ENCODE data around the gene TMC7.

Gene TMC7

GRCh38 chr16:19085679-19086200, 102.0 kb downstream of the TMC7 start:
- no peak for DNase-seq
- no peaks in the 10 kb centered on the region for H3K79me2 ChIP-seq (ENCODE audit: control insufficient read depth, insufficient read depth, low read length, poor library complexity)
- H3K4me2 ChIP-seq (ENCODE audit: low read length) = no peak overlapping the region
- no peaks in the 10 kb centered on the region for H3K79me1 ChIP-seq (ENCODE audit: low read length)
- no peak overlapping the region for H3K4ac ChIP-seq (ENCODE audit: low read depth, low read length)
- H2BK12ac ChIP-seq (ENCODE audit: low read length) = no peak overlapping the region
- no CpG with 5 or more reads among the region's 8 CpGs for WGBS (ENCODE audit: extremely low coverage, insufficient coverage, insufficient read length)
- H3K27me3 ChIP-seq (ENCODE audit: insufficient read depth, low read length) = no peaks in the 10 kb centered on the region
- H3K36me3 ChIP-seq (ENCODE audit: control insufficient read depth in 1 of 2, insufficient read depth in 2 of 2, low read length in 2 of 2) = no peaks in the 10 kb centered on the region
- no peak overlapping the region for H2BK120ac ChIP-seq (ENCODE audit: insufficient read depth, low read length, poor library complexity)
- H2AFZ ChIP-seq (ENCODE audit: insufficient read depth, low read length, poor library complexity) = no peak overlapping the region
- peaks cover 0 to 2% of the 10 kb centered on the region in 2 experiments for H3K4me1 ChIP-seq (ENCODE audit: control insufficient read depth in 1 of 2, insufficient read depth in 2 of 2, low read length in 2 of 2)
- no peaks in the 10 kb centered on the region for H3K9me3 ChIP-seq (ENCODE audit: insufficient read depth, low read depth, low read length)
- H4K12ac ChIP-seq (ENCODE audit: low read depth, low read length) = no peak overlapping the region
- no peak overlapping the region for H4K8ac ChIP-seq (ENCODE audit: low read depth, low read length)
- no peak overlapping the region for H3K14ac ChIP-seq (ENCODE audit: low read length)
- H3K9ac ChIP-seq (ENCODE audit: low read length) = no peak overlapping the region
- no peak overlapping the region for H3K23ac ChIP-seq (ENCODE audit: low read length)
- no peak overlapping the region for H4K91ac ChIP-seq (ENCODE audit: low read depth, low read length)
- no peak overlapping the region for H3K18ac ChIP-seq (ENCODE audit: low read length)
- H3K4me3 ChIP-seq (ENCODE audit: low read depth, low read length) = no peak overlapping the region
- H2BK5ac ChIP-seq (ENCODE audit: low read depth, low read length, poor library complexity) = no peak overlapping the region
- H2AK5ac ChIP-seq (ENCODE audit: low read length) = no peak overlapping the region
- no peak overlapping the region for H3K27ac ChIP-seq (ENCODE audit: low read depth, low read length)

- Histone ChIP-seq H3K36me3 (ENCODE audit: control insufficient read depth in 1 of 2, insufficient read depth in 2 of 2, low read length in 2 of 2) (no peaks in the 10 kb centered on the region), H3K27me3 (ENCODE audit: insufficient read depth, low read length) (no peaks in the 10 kb centered on the region), H3K4me1 (ENCODE audit: control insufficient read depth in 1 of 2, insufficient read depth in 2 of 2, low read length in 2 of 2) (peaks cover 0 to 2% of the 10 kb centered on the region in 2 experiments), H4K12ac (ENCODE audit: low read depth, low read length) (no peak overlapping the region), H2BK120ac (ENCODE audit: insufficient read depth, low read length, poor library complexity) (no peak overlapping the region), H3K79me1 (ENCODE audit: low read length) (no peaks in the 10 kb centered on the region), H3K18ac (ENCODE audit: low read length) (no peak overlapping the region), H4K91ac (ENCODE audit: low read depth, low read length) (no peak overlapping the region), H3K27ac (ENCODE audit: low read depth, low read length) (no peak overlapping the region), H2BK12ac (ENCODE audit: low read length) (no peak overlapping the region), H2AK5ac (ENCODE audit: low read length) (no peak overlapping the region), H3K9ac (ENCODE audit: low read length) (no peak overlapping the region), H3K4me3 (ENCODE audit: low read depth, low read length) (no peak overlapping the region), H3K79me2 (ENCODE audit: control insufficient read depth, insufficient read depth, low read length, poor library complexity) (no peaks in the 10 kb centered on the region), H3K9me3 (ENCODE audit: insufficient read depth, low read depth, low read length) (no peaks in the 10 kb centered on the region), H2BK5ac (ENCODE audit: low read depth, low read length, poor library complexity) (no peak overlapping the region), H4K8ac (ENCODE audit: low read depth, low read length) (no peak overlapping the region), H3K4ac (ENCODE audit: low read depth, low read length) (no peak overlapping the region), H2AFZ (ENCODE audit: insufficient read depth, low read length, poor library complexity) (no peak overlapping the region), H3K23ac (ENCODE audit: low read length) (no peak overlapping the region), H3K4me2 (ENCODE audit: low read length) (peak overlapping the region; percentile 55), H3K14ac (ENCODE audit: low read length) (no peak overlapping the region)
- DNase-seq = peak; percentile 88 to 95
- WGBS (ENCODE audit: extremely low coverage, insufficient coverage, insufficient read length) = no CpG with 5 or more reads among the region's 52 CpGs
Measured at GRCh38 chr16:19086322-19087199, 102.8 kb downstream of the TMC7 start.

- no peak overlapping the region for H3K27ac ChIP-seq (ENCODE audit: low read depth, low read length)
- no peak overlapping the region for H2BK5ac ChIP-seq (ENCODE audit: low read depth, low read length, poor library complexity)
- no peak overlapping the region for H3K4me2 ChIP-seq (ENCODE audit: low read length)
- H4K91ac ChIP-seq (ENCODE audit: low read depth, low read length) = no peak overlapping the region
- H3K23ac ChIP-seq (ENCODE audit: low read length) = no peak overlapping the region
- H3K4ac ChIP-seq (ENCODE audit: low read depth, low read length) = no peak overlapping the region
- H2BK12ac ChIP-seq (ENCODE audit: low read length) = no peak overlapping the region
- H3K4me1 ChIP-seq (ENCODE audit: control insufficient read depth in 1 of 2, insufficient read depth in 2 of 2, low read length in 2 of 2) = peaks cover 0 to 2% of the 10 kb centered on the region in 2 experiments
- WGBS (ENCODE audit: extremely low coverage, insufficient coverage, insufficient read length) = no CpG with 5 or more reads among the region's 5 CpGs
- H3K79me1 ChIP-seq (ENCODE audit: low read length) = no peaks in the 10 kb centered on the region
- no peak for DNase-seq
- H3K9me3 ChIP-seq (ENCODE audit: insufficient read depth, low read depth, low read length) = no peaks in the 10 kb centered on the region
- H3K18ac ChIP-seq (ENCODE audit: low read length) = no peak overlapping the region
- no peak overlapping the region for H2AFZ ChIP-seq (ENCODE audit: insufficient read depth, low read length, poor library complexity)
- H3K9ac ChIP-seq (ENCODE audit: low read length) = no peak overlapping the region
- no peak overlapping the region for H4K8ac ChIP-seq (ENCODE audit: low read depth, low read length)
- no peaks in the 10 kb centered on the region for H3K36me3 ChIP-seq (ENCODE audit: control insufficient read depth in 1 of 2, insufficient read depth in 2 of 2, low read length in 2 of 2)
- no peak overlapping the region for H2BK120ac ChIP-seq (ENCODE audit: insufficient read depth, low read length, poor library complexity)
- no peak overlapping the region for H2AK5ac ChIP-seq (ENCODE audit: low read length)
- no peaks in the 10 kb centered on the region for H3K27me3 ChIP-seq (ENCODE audit: insufficient read depth, low read length)
- H3K4me3 ChIP-seq (ENCODE audit: low read depth, low read length) = no peak overlapping the region
- H3K79me2 ChIP-seq (ENCODE audit: control insufficient read depth, insufficient read depth, low read length, poor library complexity) = no peaks in the 10 kb centered on the region
- H3K14ac ChIP-seq (ENCODE audit: low read length) = no peak overlapping the region
- H4K12ac ChIP-seq (ENCODE audit: low read depth, low read length) = no peak overlapping the region
Measured at GRCh38 chr16:19088341-19088916, 104.7 kb downstream of the TMC7 start.

DNA sequence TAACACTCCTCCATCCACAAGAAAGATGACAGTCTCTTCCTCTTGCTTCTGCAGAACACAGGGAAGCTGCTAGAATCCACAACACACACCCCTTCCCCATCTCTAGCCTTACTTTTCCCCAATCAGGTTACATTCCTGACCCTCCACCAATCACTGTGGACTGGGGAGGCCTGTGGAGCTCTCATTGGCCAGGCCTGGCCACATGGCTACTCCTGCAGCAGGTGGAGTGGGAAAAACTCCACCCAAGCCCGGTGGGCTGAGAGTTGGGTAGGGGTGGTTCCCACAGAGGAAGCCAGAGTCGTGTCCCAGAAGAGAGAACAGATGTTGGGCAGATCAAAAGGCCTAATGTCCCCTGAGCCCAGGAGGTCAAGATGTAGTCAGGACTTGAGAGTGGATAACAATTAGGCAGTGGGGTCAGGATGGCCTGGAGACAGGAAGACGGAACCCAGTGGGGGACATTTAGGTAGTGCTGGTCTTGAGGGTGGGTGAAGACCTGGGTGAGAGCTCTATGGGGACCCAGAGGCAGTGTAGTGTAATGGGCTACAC, 105.7 kb downstream of the TMC7 start:
- Histone ChIP-seq H3K4me2 (ENCODE audit: low read length) (no peak overlapping the region), H3K27ac (ENCODE audit: low read depth, low read length) (no peak overlapping the region), H3K79me1 (ENCODE audit: low read length) (no peaks in the 10 kb centered on the region), H3K4me3 (ENCODE audit: low read depth, low read length) (no peak overlapping the region), H3K27me3 (ENCODE audit: insufficient read depth, low read length) (no peaks in the 10 kb centered on the region), H2AFZ (ENCODE audit: insufficient read depth, low read length, poor library complexity) (no peak overlapping the region), H3K4ac (ENCODE audit: low read depth, low read length) (no peak overlapping the region), H3K79me2 (ENCODE audit: control insufficient read depth, insufficient read depth, low read length, poor library complexity) (no peaks in the 10 kb centered on the region), H2BK5ac (ENCODE audit: low read depth, low read length, poor library complexity) (no peak overlapping the region), H4K91ac (ENCODE audit: low read depth, low read length) (no peak overlapping the region), H2BK12ac (ENCODE audit: low read length) (no peak overlapping the region), H2AK5ac (ENCODE audit: low read length) (no peak overlapping the region), H4K8ac (ENCODE audit: low read depth, low read length) (no peak overlapping the region), H3K18ac (ENCODE audit: low read length) (no peak overlapping the region), H3K14ac (ENCODE audit: low read length) (no peak overlapping the region), H2BK120ac (ENCODE audit: insufficient read depth, low read length, poor library complexity) (no peak overlapping the region), H3K9ac (ENCODE audit: low read length) (no peak overlapping the region), H3K4me1 (ENCODE audit: control insufficient read depth in 1 of 2, insufficient read depth in 2 of 2, low read length in 2 of 2) (peaks cover 0 to 2% of the 10 kb centered on the region in 2 experiments), H4K12ac (ENCODE audit: low read depth, low read length) (no peak overlapping the region), H3K23ac (ENCODE audit: low read length) (no peak overlapping the region), H3K9me3 (ENCODE audit: insufficient read depth, low read depth, low read length) (no peaks in the 10 kb centered on the region), H3K36me3 (ENCODE audit: control insufficient read depth in 1 of 2, insufficient read depth in 2 of 2, low read length in 2 of 2) (no peaks in the 10 kb centered on the region)
- WGBS (ENCODE audit: extremely low coverage, insufficient coverage, insufficient read length) = no CpG with 5 or more reads among the region's 3 CpGs
- DNase-seq = no peak

All from trophoblast cell (in vitro differentiated cells and primary cell).